Right cardiac atrium (tissue), 5 donors: ENCODE data around the gene UXS1. TPM values are rescaled to one million over a fixed set of nuclear protein-coding genes. Genes with fewer than 3 reads are reported as not detected.

Experiments
- ATAC-seq, 2 donors: fragments of 200-7000 bp; cut with Tn5 transposase; one replicate each; pipeline versions ENCODE4 v1.8.0 to v1.9.1; 2020; ENCODE audit warnings: moderate library complexity in 2 of 2, mild to moderate bottlenecking in 1 of 2
- DNase-seq, 3 donors: peaks; one replicate each; pipeline ENCODE4 v3.0.0-alpha.2; 2020
- H3K27ac ChIP-seq: one replicate; pipeline ENCODE4 v1.5.1; 2013; ENCODE audit warnings: mild to moderate bottlenecking, low read length, control low read depth, moderate library complexity
- H3K27me3 ChIP-seq: one replicate; pipeline ENCODE4 v1.6.1; 2013; ENCODE audit not compliant: control insufficient read depth, insufficient read depth
- H3K4me1 ChIP-seq: one replicate; pipeline ENCODE4 v1.6.1; 2013; ENCODE audit warnings: low read length; ENCODE audit not compliant: control insufficient read depth, insufficient read depth
- H3K4me3 ChIP-seq: one replicate; pipeline ENCODE4 v1.5.1; 2013; ENCODE audit warnings: low read length, control low read depth
- H3K9me3 ChIP-seq: one replicate; pipeline ENCODE4 v1.6.1; 2013; ENCODE audit warnings: low read length; ENCODE audit not compliant: control insufficient read depth
- WGBS: extraction: QIAGEN DNeasy Blood & Tissue Kit; methylation state at CpG from one replicate; pipeline ENCODE4 v1.1.7; 2013; 5-methylcytosine and 5-hydroxymethylcytosine counted together
- intact Hi-C, 4 donors: fragments of 100-400 bp; cut with DNase I; formaldehyde crosslinking; loops; one replicate each; pipeline versions ENCODE4 v1.11.0 to v1.14.0; 2022 to 2023
- polyA plus RNA-seq: library from polyadenylated mRNA; stranded (reverse); fragments of 200-250 nt; gene quantifications from one replicate; pipeline ENCODE4 v1.2.3, GENCODE V29; 2013
- total RNA-seq, 4 donors: library from RNA; stranded (reverse); fragmentation: NEBNext Ultra II Directional; extraction: Animal tissue kit (Norgen Biotek cat#: 25700); gene quantifications; one replicate each; pipeline ENCODE4 v1.2.1, GENCODE V29; 2021
- donor health status: healthy with polysubstance abuse.
- donor health status: DM: no; HTN: yes; CAD: no.
- donor health status: DM: no; HTN: no; CAD: no.
- donor health status: DM: no; HTN: yes; CAD: no; lungs with severe emphysema.
- donor health status: DM: yes; HTN: yes; CAD: no.

UXS1 gene
- total and polyA plus RNA-seq, 5 donors = 25.7 to 35.4 (median 27.3) TPM

- no peak overlapping the region for H3K27ac ChIP-seq
- H3K9me3 ChIP-seq = no peaks in the 10 kb centered on the region
- no peaks in the 10 kb centered on the region for H3K4me1 ChIP-seq
- no peak for DNase-seq
- no peaks in the 10 kb centered on the region for H3K27me3 ChIP-seq
- no peak overlapping the region for H3K4me3 ChIP-seq
- intact Hi-C loops = no loop called here
- no peak for ATAC-seq
- 85% methylated on average over 2 of the region's 2 CpGs for WGBS
These were observed 64.5 kb downstream of the UXS1 start for GRCh38 chr2:106129592-106129991.

GRCh38 chr2:106129150-106129549, 65.0 kb downstream of the UXS1 start:
- 98% methylated on average over 2 of the region's 2 CpGs for WGBS
- DNase-seq = no peak
- no peak for ATAC-seq
- Histone ChIP-seq H3K27ac (no peak overlapping the region), H3K4me3 (no peak overlapping the region), H3K4me1 (no peaks in the 10 kb centered on the region), H3K9me3 (no peaks in the 10 kb centered on the region), H3K27me3 (no peaks in the 10 kb centered on the region)
- intact Hi-C loops = no loop called here

GRCh38 chr2:106127776-106128268, 66.3 kb downstream of the UXS1 start:
- DNase-seq = no peak
- Histone ChIP-seq H3K4me1 (no peaks in the 10 kb centered on the region), H3K27me3 (no peaks in the 10 kb centered on the region), H3K9me3 (no peaks in the 10 kb centered on the region), H3K4me3 (no peak overlapping the region), H3K27ac (no peak overlapping the region)
- ATAC-seq = no peak
- 96% methylated on average over 10 of the region's 10 CpGs for WGBS
- intact Hi-C loops = no loop called here

GRCh38 chr2:106127282-106127771, 66.8 kb downstream of the UXS1 start:
- H3K4me3 ChIP-seq = no peak overlapping the region
- no peaks in the 10 kb centered on the region for H3K27me3 ChIP-seq
- no peaks in the 10 kb centered on the region for H3K4me1 ChIP-seq
- no peak for ATAC-seq
- no peak for DNase-seq
- intact Hi-C loops = no loop called here
- H3K27ac ChIP-seq = no peak overlapping the region
- no peaks in the 10 kb centered on the region for H3K9me3 ChIP-seq
- WGBS = 92% methylated on average over 5 of the region's 5 CpGs

- 87% methylated on average over 5 of the region's 5 CpGs for WGBS
- intact Hi-C loops = no loop called here
- no peaks in the 10 kb centered on the region for H3K4me1 ChIP-seq
- H3K27ac ChIP-seq = no peak overlapping the region
- DNase-seq = no peak
- H3K27me3 ChIP-seq = no peaks in the 10 kb centered on the region
- ATAC-seq = no peak
- H3K4me3 ChIP-seq = no peak overlapping the region
- no peaks in the 10 kb centered on the region for H3K9me3 ChIP-seq
These were observed 67.3 kb downstream of the UXS1 start for GRCh38 chr2:106126705-106127281.

GRCh38 chr2:106126295-106126694, 67.8 kb downstream of the UXS1 start:
- intact Hi-C loops = no loop called here
- Histone ChIP-seq H3K4me3 (no peak overlapping the region), H3K9me3 (no peaks in the 10 kb centered on the region), H3K4me1 (no peaks in the 10 kb centered on the region), H3K27me3 (no peaks in the 10 kb centered on the region), H3K27ac (no peak overlapping the region)
- DNase-seq (no peak), ATAC-seq (no peak)
- 98% methylated on average over 7 of the region's 7 CpGs for WGBS

- Histone ChIP-seq H3K4me1 (no peaks in the 10 kb centered on the region), H3K27me3 (no peaks in the 10 kb centered on the region), H3K9me3 (no peaks in the 10 kb centered on the region), H3K27ac (no peak overlapping the region), H3K4me3 (no peak overlapping the region)
- WGBS = 93% methylated on average over 7 of the region's 7 CpGs
- intact Hi-C loops = no loop called here
- ATAC-seq (no peak), DNase-seq (no peak)
These were observed 69.1 kb downstream of the UXS1 start for GRCh38 chr2:106124905-106125549.

- no peaks in the 10 kb centered on the region for H3K27me3 ChIP-seq
- no peaks in the 10 kb centered on the region for H3K9me3 ChIP-seq
- H3K4me1 ChIP-seq = no peaks in the 10 kb centered on the region
- no peak overlapping the region for H3K27ac ChIP-seq
- DNase-seq (no peak), ATAC-seq (no peak)
- H3K4me3 ChIP-seq = no peak overlapping the region
- intact Hi-C loops = no loop called here
- 85% methylated on average over 3 of the region's 3 CpGs for WGBS
These were observed 69.9 kb downstream of the UXS1 start for GRCh38 chr2:106124106-106124756.

GRCh38 chr2:106122157-106122556, 71.9 kb downstream of the UXS1 start:
- Histone ChIP-seq H3K9me3 (no peaks in the 10 kb centered on the region), H3K4me3 (no peak overlapping the region), H3K4me1 (no peaks in the 10 kb centered on the region), H3K27me3 (no peaks in the 10 kb centered on the region), H3K27ac (no peak overlapping the region)
- DNase-seq (no peak), ATAC-seq (no peak)
- WGBS = 92% methylated on average over 3 of the region's 3 CpGs
- intact Hi-C loops = no loop called here

- H3K4me3 ChIP-seq = no peak overlapping the region
- intact Hi-C loops = no loop called here
- no peaks in the 10 kb centered on the region for H3K4me1 ChIP-seq
- no peaks in the 10 kb centered on the region for H3K27me3 ChIP-seq
- DNase-seq = no peak
- ATAC-seq = no peak
- H3K27ac ChIP-seq = no peak overlapping the region
- no peaks in the 10 kb centered on the region for H3K9me3 ChIP-seq
- 93% methylated on average over 6 of the region's 6 CpGs for WGBS
These were observed 73.7 kb downstream of the UXS1 start for GRCh38 chr2:106120432-106120831.

- ATAC-seq (no peak), DNase-seq (no peak)
- H3K9me3 ChIP-seq = no peaks in the 10 kb centered on the region
- WGBS = 92% methylated on average over 6 of the region's 6 CpGs
- H3K27ac ChIP-seq = no peak overlapping the region
- no peaks in the 10 kb centered on the region for H3K4me1 ChIP-seq
- H3K27me3 ChIP-seq = no peaks in the 10 kb centered on the region
- intact Hi-C loops = no loop called here
- no peak overlapping the region for H3K4me3 ChIP-seq
These were observed 75.0 kb downstream of the UXS1 start for GRCh38 chr2:106119074-106119473.
